Activated naive CD8-positive, alpha-beta T cell treated with anti-CD3 and anti-CD28 coated beads, Interleukin-2, amount 10 ng/mL, durations not matched to agents 7 days and 5 days (primary cell): ENCODE measurements around the gene GABRR2. TPM values are rescaled to one million over a fixed set of nuclear protein-coding genes. Genes with fewer than 3 reads are reported as not detected.
A peak's percentile ranks its signal among the peaks of the same experiment; 100 is the strongest.
"Not testable (repeated sequence)": the region's sequence is repeated elsewhere in the genome, so short reads cannot be mapped to it uniquely, and the experiment has no call there.

ENCODE experiments used
- ATAC-seq: fragments of 150-1000 bp; cut with Tn5 transposase; one replicate; pipeline ENCODE4 v1.10.0; 2021; ENCODE audit warnings: low read depth, moderate library complexity
- POLR2A ChIA-PET: fragments of 350-600 bp; sonication (Branson Sonifier 250); formaldehyde crosslinking; loops from one replicate; lab custom pipeline; 2021; ENCODE audit warnings: antibody characterized with exemption; lab: Charles Lee
- DNase-seq: peaks from one replicate; pipeline ENCODE4 v3.0.0; 2021
- H3K27ac Mint-ChIP-seq: one replicate; pipeline ENCODE4 v1.8.0; 2022; ENCODE audit warnings: mild to moderate bottlenecking, mixed read lengths
- H3K27me3 Mint-ChIP-seq: one replicate; pipeline ENCODE4 v1.8.0; 2022; ENCODE audit warnings: mild to moderate bottlenecking, moderate library complexity, mixed read lengths
- H3K36me3 Mint-ChIP-seq: one replicate; pipeline ENCODE4 v1.8.0; 2021; ENCODE audit warnings: mild to moderate bottlenecking, mixed read lengths
- H3K4me1 Mint-ChIP-seq: one replicate; pipeline ENCODE4 v1.8.0; 2021; ENCODE audit warnings: mixed read lengths
- H3K4me3 Mint-ChIP-seq: one replicate; pipeline ENCODE4 v1.8.0; 2022; ENCODE audit warnings: mild to moderate bottlenecking, moderate library complexity, mixed read lengths
- H3K9me3 Mint-ChIP-seq: one replicate; pipeline ENCODE4 v1.8.0; 2021; ENCODE audit warnings: mixed read lengths
- total RNA-seq, 2 experiments: library from RNA; stranded (reverse); gene quantifications; one replicate each; pipeline ENCODE4 v1.2.3, GENCODE V29; 2021

Gene GABRR2
- total RNA-seq, 2 experiments from 2014 or later: 0.74 to 0.75 TPM

DNA sequence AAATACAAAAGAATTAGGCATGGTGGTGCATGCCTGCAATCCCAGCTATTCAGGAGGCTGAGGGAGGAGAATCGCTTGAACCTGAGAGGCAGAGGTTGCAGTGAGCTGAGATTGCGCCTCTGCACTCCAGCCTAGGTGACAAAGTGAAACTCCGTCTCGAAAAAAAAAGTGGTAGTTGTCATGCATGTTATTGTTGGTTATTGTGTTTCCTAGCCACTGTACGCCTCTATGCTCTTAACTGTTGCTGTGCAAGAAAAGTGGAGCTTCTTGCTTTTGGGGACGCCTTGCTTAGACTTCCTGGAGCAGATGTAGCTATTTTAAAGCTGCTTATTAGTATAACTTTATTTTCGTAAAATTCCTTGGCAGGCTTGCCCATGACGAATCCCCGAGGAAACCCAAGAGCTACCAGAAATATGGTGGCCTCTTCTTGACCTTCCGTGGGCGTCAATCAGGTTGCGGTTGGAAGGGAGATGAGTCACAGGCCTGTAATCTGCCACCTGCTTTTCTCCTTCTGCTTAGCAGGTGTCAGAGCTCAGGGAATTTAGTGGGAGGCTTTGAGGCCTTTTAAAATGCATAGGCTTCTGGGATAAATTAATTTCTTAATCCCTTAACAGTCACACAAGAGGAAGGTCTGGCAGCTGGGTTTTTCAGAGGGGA, 17.3 kb downstream of the GABRR2 start:
- POLR2A ChIA-PET: interaction anchor here (0.8 to 1.5 kb wide), 2 partner anchors 53 to 217 kb away, joined by 4 read pairs; partner anchors contain the start of gene PNRC1
- DNase-seq (no peak), ATAC-seq (peak; percentile 60)
- H3K27me3 Mint-ChIP-seq: no peaks in the 10 kb centered on the region
- no peaks in the 10 kb centered on the region for H3K9me3 Mint-ChIP-seq
- H3K27ac Mint-ChIP-seq: peak overlapping the region; percentile 62
- no peaks in the 10 kb centered on the region for H3K36me3 Mint-ChIP-seq
- H3K4me1 Mint-ChIP-seq: peaks cover 13% of the 10 kb centered on the region
- peak overlapping the region; percentile 55 for H3K4me3 Mint-ChIP-seq

DNA sequence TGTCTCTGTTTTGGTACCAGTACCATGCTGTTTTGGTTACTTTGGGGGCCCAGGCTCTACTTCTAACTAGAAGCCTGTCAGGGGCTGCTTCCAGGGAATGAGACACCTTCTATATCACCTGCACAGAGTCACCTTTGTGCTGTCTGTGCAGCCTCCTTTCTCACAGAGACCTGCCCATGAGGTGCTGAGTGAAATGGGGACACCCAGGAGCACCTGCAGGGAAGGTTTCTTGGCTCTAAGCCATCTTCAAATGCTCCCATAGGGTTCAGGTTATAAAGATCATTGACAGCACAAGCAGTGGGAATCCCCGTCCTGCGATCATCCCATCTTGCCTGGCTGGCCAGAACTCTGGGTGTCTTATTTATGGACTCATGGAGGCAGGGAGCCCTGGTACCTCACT, 19.1 kb downstream of the GABRR2 start:
- H3K27me3 Mint-ChIP-seq: no peaks in the 10 kb centered on the region
- peaks cover 13% of the 10 kb centered on the region for H3K4me1 Mint-ChIP-seq
- ATAC-seq: no peak
- H3K36me3 Mint-ChIP-seq: no peaks in the 10 kb centered on the region
- no peak overlapping the region for H3K4me3 Mint-ChIP-seq
- no peak for DNase-seq
- POLR2A ChIA-PET: no interaction called here
- no peak overlapping the region for H3K27ac Mint-ChIP-seq
- no peaks in the 10 kb centered on the region for H3K9me3 Mint-ChIP-seq

DNA sequence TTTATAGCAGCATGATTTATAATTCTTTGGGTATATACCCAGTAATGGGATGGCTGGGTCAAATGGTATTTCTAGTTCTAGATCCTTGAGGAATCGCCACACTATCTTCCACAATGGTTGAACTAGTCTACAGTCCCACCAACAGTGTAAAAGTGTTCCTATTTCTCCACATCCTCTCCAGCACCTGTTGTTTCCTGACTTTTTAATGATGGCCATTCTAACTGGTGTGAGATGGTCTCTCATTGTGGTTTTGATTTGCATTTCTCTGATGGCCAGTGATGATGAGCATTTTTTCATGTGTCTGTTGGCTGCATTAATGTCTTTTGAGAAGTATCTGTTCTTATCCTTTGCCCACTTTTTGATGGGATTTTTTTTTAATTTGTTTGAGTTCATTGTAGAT, 20.0 kb downstream of the GABRR2 start:
- peaks cover 13% of the 10 kb centered on the region for H3K4me1 Mint-ChIP-seq
- H3K9me3 Mint-ChIP-seq, H3K27me3 Mint-ChIP-seq, DNase-seq, ATAC-seq, H3K36me3 Mint-ChIP-seq, H3K27ac Mint-ChIP-seq, POLR2A ChIA-PET, H3K4me3 Mint-ChIP-seq: not testable (repeated sequence)

DNA sequence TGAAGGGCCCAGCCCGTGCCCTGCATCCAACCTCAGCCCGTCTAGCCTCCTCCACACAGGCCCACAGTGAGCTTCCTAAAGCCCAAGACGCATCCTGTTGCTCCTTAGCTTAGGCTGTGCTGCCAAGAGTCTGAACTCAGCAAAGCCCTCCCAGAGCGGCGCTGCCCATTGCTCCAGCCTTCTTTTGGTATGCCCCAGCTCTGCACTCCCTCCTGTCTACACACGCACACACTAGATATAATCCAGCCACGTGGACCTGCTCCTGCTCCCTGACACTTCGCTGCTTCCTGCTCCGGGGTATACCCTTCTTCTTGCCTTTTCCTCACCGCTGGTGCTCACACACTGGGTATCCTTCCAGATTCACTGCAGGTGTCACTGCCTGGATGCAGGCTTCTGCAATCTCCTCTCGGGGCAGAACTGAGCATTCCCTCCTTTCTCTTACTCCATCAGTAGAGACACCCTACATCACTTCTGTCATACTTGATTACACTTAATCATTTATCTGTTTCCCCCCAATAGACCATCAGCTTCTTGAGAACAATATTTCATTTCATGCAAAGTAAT, 23.8 kb downstream of the GABRR2 start:
- Mint-ChIP-seq H3K9me3 (no peaks in the 10 kb centered on the region), H3K4me1 (peaks cover 3% of the 10 kb centered on the region), H3K27ac (no peak overlapping the region), H3K4me3 (no peak overlapping the region), H3K27me3 (no peaks in the 10 kb centered on the region), H3K36me3 (no peaks in the 10 kb centered on the region)
- DNase-seq: no peak
- no peak for ATAC-seq
- POLR2A ChIA-PET: no interaction called here

DNA sequence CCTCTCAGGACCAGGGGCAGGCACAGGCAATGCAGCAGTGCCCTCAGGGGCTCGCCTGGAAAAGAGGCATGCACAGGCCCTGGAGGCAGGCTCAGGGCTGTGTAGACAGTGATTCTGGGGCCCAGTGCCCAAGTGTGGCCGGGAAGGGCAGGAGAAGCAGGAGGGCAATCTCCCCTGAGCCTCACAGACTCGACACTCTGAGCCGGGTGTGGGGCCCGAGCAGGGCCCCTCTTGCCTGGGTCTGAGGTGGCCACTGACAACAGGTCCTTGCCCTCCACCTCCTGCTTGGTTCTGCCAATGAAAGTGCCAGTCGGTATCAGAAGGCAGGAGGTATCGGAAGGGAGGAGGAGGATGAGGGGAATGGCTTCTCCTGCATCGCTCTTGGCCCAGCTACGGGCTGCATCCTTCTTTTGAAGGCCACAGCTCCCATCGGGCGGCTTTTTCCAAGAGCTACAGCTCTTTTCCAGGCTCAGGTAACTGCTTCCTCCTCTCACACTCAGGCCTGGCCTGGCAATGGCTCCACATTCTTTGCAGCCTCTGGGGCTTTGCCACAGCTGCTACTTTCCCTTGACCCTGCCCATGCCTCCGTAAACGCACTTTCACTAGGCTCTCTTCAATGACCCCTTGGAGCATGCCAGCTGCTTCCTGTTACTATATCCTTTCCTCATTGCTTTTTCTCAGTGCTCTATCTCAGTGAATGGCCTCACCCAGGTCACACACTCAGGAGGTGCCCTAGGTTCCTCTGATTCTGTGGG, 24.5 kb downstream of the GABRR2 start:
- Mint-ChIP-seq H3K27me3 (no peaks in the 10 kb centered on the region), H3K4me3 (no peak overlapping the region), H3K9me3 (no peaks in the 10 kb centered on the region), H3K4me1 (peaks cover 3% of the 10 kb centered on the region), H3K27ac (no peak overlapping the region), H3K36me3 (no peaks in the 10 kb centered on the region)
- DNase-seq: no peak
- no peak for ATAC-seq
- POLR2A ChIA-PET: no interaction called here

DNA sequence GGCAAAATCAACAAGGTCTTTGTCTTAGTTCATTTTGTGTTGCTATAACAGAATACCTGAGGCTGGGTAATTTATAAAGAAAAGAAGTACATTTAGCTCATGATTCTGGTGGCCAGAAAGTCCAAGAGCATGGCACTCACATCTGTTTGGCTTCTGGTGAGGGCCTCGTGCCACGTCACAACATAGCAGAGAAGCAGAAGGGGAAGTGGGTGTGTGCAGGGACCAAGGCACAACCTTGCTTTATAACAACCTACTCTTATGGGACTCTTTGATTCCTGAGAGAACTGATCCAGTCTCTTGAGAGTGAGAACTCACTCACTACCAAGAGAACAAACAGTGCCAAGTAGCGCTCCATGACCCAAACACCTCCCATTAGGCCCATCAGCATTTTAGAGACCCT, 25.4 kb downstream of the GABRR2 start:
- H3K9me3 Mint-ChIP-seq: no peaks in the 10 kb centered on the region
- H3K4me1 Mint-ChIP-seq: peaks cover 3% of the 10 kb centered on the region
- ATAC-seq (no peak), DNase-seq (no peak)
- no peak overlapping the region for H3K4me3 Mint-ChIP-seq
- H3K36me3 Mint-ChIP-seq: no peaks in the 10 kb centered on the region
- POLR2A ChIA-PET: no interaction called here
- no peaks in the 10 kb centered on the region for H3K27me3 Mint-ChIP-seq
- no peak overlapping the region for H3K27ac Mint-ChIP-seq

DNA sequence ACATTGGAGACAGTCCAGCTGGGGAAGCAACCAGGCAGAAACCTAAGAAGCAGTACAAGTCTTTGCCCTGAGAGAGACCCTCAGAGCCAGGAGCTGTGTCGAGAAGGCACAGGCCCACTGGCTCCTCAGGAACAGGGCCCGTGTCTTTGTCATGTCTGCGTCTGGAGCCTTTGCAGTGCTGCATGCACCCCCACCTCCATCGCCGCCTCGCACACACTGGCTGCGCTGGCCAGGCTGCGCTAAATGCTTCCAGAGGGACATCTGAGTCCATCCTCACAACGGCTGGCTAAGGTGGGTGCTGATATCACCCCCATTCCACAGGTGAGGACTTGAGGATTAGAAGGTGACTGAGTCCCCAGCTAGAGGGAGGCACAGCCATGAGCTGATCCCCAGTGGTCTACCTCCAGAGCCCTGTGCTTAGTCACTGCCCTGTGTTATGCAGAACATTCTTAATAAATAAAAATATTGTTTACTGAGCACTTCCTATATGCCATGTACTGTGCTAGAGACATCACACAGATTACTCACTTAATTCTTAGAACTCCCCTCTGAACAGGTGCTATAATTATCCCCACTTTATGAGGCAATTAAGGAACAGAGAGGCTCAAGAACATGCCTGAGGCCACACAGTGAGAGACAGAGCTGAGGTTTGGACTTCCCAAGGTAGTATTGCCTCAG, 27.6 kb downstream of the GABRR2 start:
- no peak for ATAC-seq
- no peaks in the 10 kb centered on the region for H3K9me3 Mint-ChIP-seq
- H3K27ac Mint-ChIP-seq: no peak overlapping the region
- DNase-seq: no peak
- H3K36me3 Mint-ChIP-seq: no peaks in the 10 kb centered on the region
- peaks cover 3% of the 10 kb centered on the region for H3K4me1 Mint-ChIP-seq
- no peak overlapping the region for H3K4me3 Mint-ChIP-seq
- no peaks in the 10 kb centered on the region for H3K27me3 Mint-ChIP-seq
- POLR2A ChIA-PET: no interaction called here

DNA sequence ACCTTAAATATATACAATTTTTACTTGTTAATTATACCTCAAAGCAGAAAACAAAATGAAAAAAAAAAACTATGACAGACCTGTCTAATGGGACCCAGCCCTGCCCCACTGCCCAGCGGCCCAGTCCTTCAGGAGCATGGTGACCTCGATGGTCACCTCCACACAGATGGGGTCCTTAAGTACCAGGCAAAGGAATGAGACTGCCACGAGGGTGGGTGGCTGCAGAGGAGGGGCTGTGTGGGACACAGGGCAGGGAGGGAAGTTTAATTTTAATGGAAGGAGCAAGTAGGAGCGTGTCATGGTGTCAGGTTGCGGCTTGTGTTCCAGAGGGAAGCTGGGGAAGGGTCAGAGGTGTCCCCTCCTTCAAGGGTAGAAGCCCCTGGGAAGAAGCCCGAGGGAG, 28.6 kb downstream of the GABRR2 start:
- H3K4me3 Mint-ChIP-seq: no peak overlapping the region
- H3K4me1 Mint-ChIP-seq: peaks cover 3% of the 10 kb centered on the region
- ATAC-seq (no peak), DNase-seq (no peak)
- no peak overlapping the region for H3K27ac Mint-ChIP-seq
- H3K27me3 Mint-ChIP-seq: no peaks in the 10 kb centered on the region
- H3K36me3 Mint-ChIP-seq: no peaks in the 10 kb centered on the region
- no peaks in the 10 kb centered on the region for H3K9me3 Mint-ChIP-seq
- POLR2A ChIA-PET: no interaction called here

DNA sequence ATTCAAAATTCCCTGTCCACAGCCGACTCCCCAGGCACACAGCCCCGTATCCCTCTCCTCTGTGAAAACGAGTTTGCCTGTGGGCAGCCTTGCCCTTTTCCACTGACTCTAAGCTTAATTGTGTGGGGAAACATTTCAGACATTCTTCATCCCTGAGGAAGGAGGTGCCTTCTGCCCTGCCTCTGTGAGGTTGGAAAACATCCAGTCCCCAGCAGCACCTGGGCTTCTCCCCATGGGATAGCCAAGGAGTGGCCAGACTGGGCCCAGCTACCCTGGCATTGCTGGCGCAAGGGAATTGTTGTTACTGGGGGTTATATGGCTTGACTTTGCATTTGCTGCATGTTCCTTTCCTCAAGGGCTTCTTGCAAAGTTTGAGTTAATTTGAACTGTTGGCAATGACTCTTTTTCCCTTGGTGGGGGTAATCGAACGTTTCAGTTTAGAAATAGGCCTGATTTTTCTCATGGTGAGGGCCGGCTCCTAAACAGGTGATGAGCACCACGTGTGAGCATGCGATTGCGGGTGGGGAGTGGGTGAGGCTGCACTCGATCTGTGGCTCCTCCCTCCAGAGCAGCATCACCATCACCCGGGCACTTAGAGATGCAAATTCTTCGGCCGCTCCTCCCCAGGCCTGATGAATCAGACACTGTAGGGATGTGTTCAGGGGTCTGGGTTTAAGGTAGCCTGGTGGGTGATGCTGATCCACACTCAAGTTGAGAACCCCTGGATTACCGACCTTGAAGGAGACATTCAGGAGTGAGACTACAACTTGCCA, 29.9 kb downstream of the GABRR2 start:
- Mint-ChIP-seq H3K4me3 (no peak overlapping the region), H3K9me3 (no peaks in the 10 kb centered on the region), H3K27ac (no peak overlapping the region), H3K4me1 (peaks cover 3% of the 10 kb centered on the region), H3K27me3 (peaks cover 3% of the 10 kb centered on the region), H3K36me3 (no peaks in the 10 kb centered on the region)
- ATAC-seq (no peak), DNase-seq (no peak)
- POLR2A ChIA-PET: no interaction called here

DNA sequence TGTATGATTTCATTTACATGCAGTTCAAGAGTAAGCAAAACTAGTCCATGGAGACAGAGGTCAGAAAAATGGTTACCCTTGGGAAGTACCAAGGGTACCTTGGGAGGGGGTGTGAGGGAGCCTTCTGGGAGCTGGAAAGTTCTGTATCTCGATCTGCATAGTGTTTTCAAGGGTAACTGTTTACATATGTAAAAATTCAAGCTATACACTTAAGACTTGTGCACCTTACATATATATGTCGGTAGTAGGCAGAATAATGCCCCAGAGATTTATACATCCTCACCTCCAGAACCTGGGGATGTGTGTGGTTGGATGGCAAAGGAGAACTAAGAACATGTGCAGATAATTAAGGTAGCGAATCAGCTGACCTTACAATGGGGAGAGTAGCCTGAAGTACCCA, 31.0 kb downstream of the GABRR2 start:
- POLR2A ChIA-PET: no interaction called here
- peaks cover 3% of the 10 kb centered on the region for H3K27me3 Mint-ChIP-seq

DNA sequence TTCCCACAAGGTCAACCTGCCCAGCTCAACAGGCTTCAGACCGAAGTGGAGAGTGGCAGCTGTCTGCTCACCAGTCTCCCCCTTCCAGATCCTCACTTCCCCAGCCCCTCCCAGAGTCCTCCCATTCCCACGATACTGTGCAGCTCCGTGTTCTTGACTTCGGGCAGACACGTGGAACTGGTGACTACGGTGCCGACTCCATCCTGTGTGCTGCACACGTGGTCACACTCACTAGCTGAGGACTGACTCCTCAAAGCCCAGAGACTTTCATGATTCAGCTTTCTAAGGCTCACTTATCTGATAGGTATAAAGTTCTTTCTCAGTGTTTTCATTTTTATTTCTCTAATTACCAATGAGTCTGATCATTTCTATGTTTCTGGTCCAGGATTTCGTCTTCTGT, 32.4 kb downstream of the GABRR2 start:
- Mint-ChIP-seq H3K4me3 (no peak overlapping the region), H3K27me3 (peaks cover 4% of the 10 kb centered on the region), H3K9me3 (no peaks in the 10 kb centered on the region), H3K4me1 (peaks cover 3% of the 10 kb centered on the region), H3K27ac (no peak overlapping the region), H3K36me3 (no peaks in the 10 kb centered on the region)
- DNase-seq (no peak), ATAC-seq (no peak)
- POLR2A ChIA-PET: no interaction called here

More for the DNA sequence above, 31.0 kb downstream of the GABRR2 start:
- no peak overlapping the region for H3K4me3 Mint-ChIP-seq
- no peak for ATAC-seq
- H3K36me3 Mint-ChIP-seq: no peaks in the 10 kb centered on the region
- H3K9me3 Mint-ChIP-seq: no peaks in the 10 kb centered on the region
- H3K27ac Mint-ChIP-seq: no peak overlapping the region
- H3K4me1 Mint-ChIP-seq: peaks cover 3% of the 10 kb centered on the region
- DNase-seq: no peak

DNA sequence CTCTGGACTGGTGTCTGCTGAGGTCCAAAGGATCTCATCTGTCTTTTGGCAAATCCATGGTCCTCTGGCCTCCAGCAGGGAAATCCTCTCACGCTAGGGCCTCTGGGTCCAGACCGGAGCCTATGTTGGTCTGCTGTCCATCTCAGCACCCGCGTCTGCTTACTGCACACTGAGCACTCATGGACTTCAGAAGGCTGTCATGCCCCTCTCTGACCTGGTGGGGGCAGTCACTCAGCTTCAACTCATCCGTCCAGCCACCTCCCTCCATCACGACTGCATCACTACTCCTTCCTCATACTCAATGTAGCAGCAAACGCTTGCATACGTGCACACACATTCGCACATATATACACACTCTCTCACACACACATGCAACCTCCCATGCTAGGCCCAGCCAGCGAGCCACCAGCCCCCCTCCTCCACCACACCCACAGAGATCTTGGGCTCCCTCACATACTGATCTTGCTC, 33.3 kb downstream of the GABRR2 start:
- Mint-ChIP-seq H3K27ac (no peak overlapping the region), H3K4me1 (peaks cover 2% of the 10 kb centered on the region), H3K9me3 (no peaks in the 10 kb centered on the region), H3K4me3 (no peak overlapping the region), H3K27me3 (peaks cover 9% of the 10 kb centered on the region), H3K36me3 (no peaks in the 10 kb centered on the region)
- POLR2A ChIA-PET: no interaction called here
- DNase-seq (no peak), ATAC-seq (peak; percentile 58)

DNA sequence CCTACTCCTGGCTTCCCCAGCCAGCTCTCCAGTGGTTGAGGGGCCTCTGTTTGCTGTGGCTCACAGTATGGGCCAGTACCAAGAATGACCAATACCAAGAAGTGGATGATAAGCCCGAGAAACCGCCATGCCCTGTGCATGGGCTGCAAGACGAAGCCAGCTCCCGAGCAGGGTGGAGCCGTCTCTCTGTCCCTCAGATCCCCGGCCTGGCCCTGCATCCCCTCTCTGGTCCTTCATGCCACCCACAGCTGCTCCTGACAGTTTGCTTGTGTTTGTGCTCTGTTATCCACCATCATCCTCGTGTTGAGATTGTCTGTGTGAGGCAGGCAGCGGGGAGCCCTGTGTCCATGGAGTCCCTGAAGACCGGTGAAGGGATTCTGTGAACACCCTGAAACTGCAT, 36.1 kb downstream of the GABRR2 start:
- Mint-ChIP-seq H3K4me3 (no peak overlapping the region), H3K9me3 (no peaks in the 10 kb centered on the region), H3K4me1 (peaks cover 2% of the 10 kb centered on the region), H3K36me3 (no peaks in the 10 kb centered on the region), H3K27ac (no peak overlapping the region), H3K27me3 (peaks cover 9% of the 10 kb centered on the region)
- POLR2A ChIA-PET: no interaction called here
- no peak for DNase-seq
- ATAC-seq: no peak
